CD4-positive, alpha-beta T cell (primary cell): ENCODE data around the gene CALHM4. TPM values are rescaled to one million over a fixed set of nuclear protein-coding genes. Genes with fewer than 3 reads are reported as not detected.

Source experiments
- ATAC-seq: fragments of 200-7000 bp; cut with Tn5 transposase; one replicate; pipeline ENCODE4 v1.10.0; 2022; ENCODE audit warnings: mild to moderate bottlenecking; ENCODE audit not compliant: poor library complexity
- CTCF ChIA-PET: fragments of 350-600 bp; sonication (Branson Sonifier 250); formaldehyde crosslinking; loops from one replicate; lab custom pipeline; 2021; ENCODE audit warnings: antibody characterized with exemption, inconsistent platforms; lab: Charles Lee
- POLR2A ChIA-PET: fragments of 350-600 bp; sonication (Branson Sonifier 250); formaldehyde crosslinking; loops from one replicate; lab custom pipeline; 2021; ENCODE audit warnings: antibody characterized with exemption, inconsistent platforms; lab: Charles Lee
- DNase-seq, 14 experiments: peaks; one replicate each; pipeline ENCODE4 v3.0.0-alpha.2; 2013 to 2020; ENCODE audit warnings: mixed read lengths in 2 of 14
- H3K27ac ChIP-seq, 2 donors: one replicate each; pipeline versions ENCODE4 v1.5.1 to v1.7.0; 2013; ENCODE audit warnings: low read length in 2 of 2, low read depth in 1 of 2, mild to moderate bottlenecking in 1 of 2
- H3K27me3 ChIP-seq, 2 experiments: 1 replicate in 1 of 2; 2 replicates in 1 of 2; pipeline versions ENCODE4 v1.6.1 to v1.7.0; 2013; ENCODE audit warnings: low read length in 2 of 2, control low read depth in 1 of 2, mild to moderate bottlenecking in 1 of 2, moderate library complexity in 1 of 2; ENCODE audit not compliant: insufficient read depth in 2 of 2, control insufficient read depth in 1 of 2
- H3K36me3 ChIP-seq: one replicate; pipeline ENCODE4 v1.6.1; 2013; ENCODE audit warnings: low read length, control low read depth; ENCODE audit not compliant: insufficient read depth
- H3K4me1 ChIP-seq: one replicate; pipeline ENCODE4 v1.6.1; 2013; ENCODE audit warnings: low read length, control low read depth; ENCODE audit not compliant: insufficient read depth
- H3K4me3 ChIP-seq: one replicate; pipeline ENCODE4 v1.5.1; 2013; ENCODE audit warnings: mild to moderate bottlenecking, low read length, moderate library complexity
- H3K9me3 ChIP-seq, 2 experiments: 1 replicate in 1 of 2; 2 replicates in 1 of 2; pipeline versions ENCODE4 v1.6.1 to v1.7.0; 2013; ENCODE audit warnings: low read length in 2 of 2, mild to moderate bottlenecking in 2 of 2, control low read depth in 1 of 2, moderate library complexity in 1 of 2; ENCODE audit not compliant: control insufficient read depth in 1 of 2, insufficient read depth in 1 of 2
- H3K27ac Mint-ChIP-seq: one replicate; pipeline ENCODE4 v1.8.0; 2020; ENCODE audit warnings: mixed read lengths
- H3K27me3 Mint-ChIP-seq: one replicate; pipeline ENCODE4 v1.8.0; 2021; ENCODE audit warnings: mixed read lengths
- H3K36me3 Mint-ChIP-seq: one replicate; pipeline ENCODE4 v1.8.0; 2021; ENCODE audit warnings: low read depth, mixed read lengths
- H3K4me1 Mint-ChIP-seq: one replicate; pipeline ENCODE4 v1.8.0; 2021; ENCODE audit warnings: low read depth, mixed read lengths
- H3K4me3 Mint-ChIP-seq: one replicate; pipeline ENCODE4 v1.8.0; 2020; ENCODE audit warnings: mild to moderate bottlenecking, mixed read lengths
- H3K9me3 Mint-ChIP-seq: one replicate; pipeline ENCODE4 v1.8.0; 2020; ENCODE audit warnings: mixed read lengths
- CTCF ChIP-seq: fragments of 200-600 bp; IDR thresholded peaks from one replicate; pipeline ENCODE4 v1.8.0; 2022; ENCODE audit warnings: antibody characterized with exemption, mild to moderate bottlenecking
- intact Hi-C, 2 experiments: fragments of 100-400 bp; cut with DNase I in 1 of 2; cut with micrococcal nuclease in 1 of 2; formaldehyde crosslinking; loops; one replicate each; pipeline versions ENCODE4 v1.15.1 to v1.9.0; 2023 to 2025; cut with DNase I, micrococcal nuclease
- total RNA-seq, 174 experiments: library from RNA in 2 of 174; stranded (reverse) in 2 of 174; gene quantifications; one replicate each; pipeline ENCODE4 v1.2.3 and lab custom pipeline; 2021 to 2026

CALHM4 gene
- total RNA-seq, 2 experiments from 2014 or later = not detected

GRCh38 chr6:116572162-116572561 lies 18.6 kb downstream of the CALHM4 start:
- Histone ChIP-seq H3K36me3 (peaks cover 26% of the 10 kb centered on the region), H3K9me3 (no peaks in the 10 kb centered on the region), H3K27me3 (no peaks in the 10 kb centered on the region), H3K4me1 (peaks cover 11% of the 10 kb centered on the region), H3K27ac (no peak overlapping the region), H3K4me3 (peak overlapping the region; percentile 90)
- Mint-ChIP-seq H3K27me3 (no peaks in the 10 kb centered on the region), H3K4me1 (peaks cover 63% of the 10 kb centered on the region), H3K4me3 (peak overlapping the region; percentile 95), H3K27ac (peak overlapping the region; percentile 97), H3K9me3 (no peaks in the 10 kb centered on the region), H3K36me3 (peaks cover 45% of the 10 kb centered on the region)
- intact Hi-C loops = loop anchor here (5.0 kb wide), 2 partner anchors 95 to 470 kb away; partner anchors contain the start of genes ZUP1 (in 2 of the 2) and NT5DC1 (in 1 of the 2)
- TF ChIP-seq CTCF = no peak
- CTCF ChIA-PET = interaction anchor here (0.7 to 2.6 kb wide), 7 partner anchors 11 to 471 kb away, joined by 3 to 10 read pairs (median 6); partner anchors contain the start of genes NT5DC1 and TSPYL1
- no peak for ATAC-seq
- POLR2A ChIA-PET = interaction anchor here (0.9 to 3.4 kb wide), 11 partner anchors 8 to 471 kb away, joined by 3 to 121 read pairs (median 15); partner anchors contain the start of genes KPNA5, NT5DC1, TSPYL1 and TSPYL4
- DNase-seq = peak in 4 of 14 experiments; percentile 9 to 30 (median 18)

GRCh38 chr6:116575227-116575626 lies 21.7 kb downstream of the CALHM4 start:
- no peaks in the 10 kb centered on the region for H3K9me3 Mint-ChIP-seq
- intact Hi-C loops = no loop called here
- Histone ChIP-seq H3K4me3 (no peak overlapping the region), H3K27me3 (no peaks in the 10 kb centered on the region), H3K27ac (no peak overlapping the region), H3K9me3 (no peaks in the 10 kb centered on the region), H3K4me1 (peaks cover 11% of the 10 kb centered on the region), H3K36me3 (peaks cover 27% of the 10 kb centered on the region)
- no peak for TF ChIP-seq CTCF
- POLR2A ChIA-PET = no interaction called here
- DNase-seq (no peak), ATAC-seq (no peak)
- no peak overlapping the region for H3K27ac Mint-ChIP-seq
- no peaks in the 10 kb centered on the region for H3K27me3 Mint-ChIP-seq
- peaks cover 68% of the 10 kb centered on the region for H3K36me3 Mint-ChIP-seq
- H3K4me1 Mint-ChIP-seq = peaks cover 70% of the 10 kb centered on the region
- no peak overlapping the region for H3K4me3 Mint-ChIP-seq
- CTCF ChIA-PET = no interaction called here

GRCh38 chr6:116577486-116577885 lies 23.9 kb downstream of the CALHM4 start:
- Histone ChIP-seq H3K27ac (no peak overlapping the region), H3K9me3 (no peaks in the 10 kb centered on the region), H3K4me3 (no peak overlapping the region), H3K4me1 (peaks cover 6% of the 10 kb centered on the region), H3K36me3 (peaks cover 38% of the 10 kb centered on the region), H3K27me3 (no peaks in the 10 kb centered on the region)
- ChIA-PET POLR2A (no interaction called here), CTCF (no interaction called here)
- H3K4me3 Mint-ChIP-seq = no peak overlapping the region
- no peak for TF ChIP-seq CTCF
- no peaks in the 10 kb centered on the region for H3K9me3 Mint-ChIP-seq
- H3K4me1 Mint-ChIP-seq = peaks cover 60% of the 10 kb centered on the region
- intact Hi-C loops = no loop called here
- no peak for ATAC-seq
- no peak for DNase-seq
- no peak overlapping the region for H3K27ac Mint-ChIP-seq
- H3K27me3 Mint-ChIP-seq = no peaks in the 10 kb centered on the region
- peaks cover 64% of the 10 kb centered on the region for H3K36me3 Mint-ChIP-seq
